ENCODE results near the gene GNAS. TPM values are rescaled to one million over a fixed set of nuclear protein-coding genes. Genes with fewer than 3 reads are reported as not detected.

GNAS gene
- total and polyA plus RNA-seq, 4 donors, result 115 to 360 (median 277) TPM

DNA sequence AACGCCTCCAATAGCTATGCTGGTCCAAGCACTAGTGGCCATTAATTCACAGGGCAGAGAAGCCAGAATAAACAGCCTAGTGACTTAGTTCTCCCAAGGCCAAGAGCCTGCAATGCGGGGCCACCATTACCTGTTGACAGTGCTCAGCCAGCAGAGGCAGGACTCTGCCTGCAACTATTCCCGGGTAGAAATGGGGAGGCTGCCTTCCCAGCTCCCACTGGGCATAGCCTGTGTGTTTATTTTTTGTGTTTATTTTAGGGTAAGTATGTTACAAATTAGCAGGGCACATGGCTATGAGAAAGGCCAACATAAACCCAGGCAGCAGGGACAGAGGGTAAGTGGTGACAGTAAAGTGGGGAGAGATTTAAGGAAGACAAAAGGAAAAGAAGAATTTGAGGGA, 6.8 kb upstream of the GNAS start:
- no peaks in the 10 kb centered on the region for H3K36me3 ChIP-seq (ENCODE audit: control insufficient read depth in 4 of 4, insufficient read depth in 3 of 4, low read depth in 1 of 4, low read length in 3 of 4)
- no peak overlapping the region for H3K9ac ChIP-seq (ENCODE audit: low read depth in 1 of 2, low read length in 2 of 2)
- TF ChIP-seq RXRA (IDR thresholded peaks at IDR 0.05), result peak in 1 of 2 donors; percentile 11
- no peak for TF ChIP-seq TAF1 (conservative IDR thresholded peaks at IDR 0.05)
- WGBS, result 64% methylated on average over 3 of the region's 3 CpGs
- H3K27me3 ChIP-seq (ENCODE audit: control insufficient read depth in 4 of 4, insufficient read depth in 4 of 4, low read length in 3 of 4), result peaks cover 0 to 6% (median under 1%) of the 10 kb centered on the region in 4 donors
- no peak overlapping the region for H3K4me3 ChIP-seq (ENCODE audit: low read depth in 1 of 3, low read length in 3 of 3)
- DNase-seq (ENCODE audit: low spot score), result no peak
- H3K9me3 ChIP-seq (ENCODE audit: control insufficient read depth in 4 of 4, low read length in 3 of 4), result no peaks in the 10 kb centered on the region
- H3K27ac ChIP-seq (ENCODE audit: low read depth in 1 of 2, low read length in 2 of 2), result no peak overlapping the region
- H3K4me1 ChIP-seq (ENCODE audit: control insufficient read depth in 4 of 4, insufficient read depth in 4 of 4, low read length in 3 of 4), result peaks cover 0 to 1% (median 0%) of the 10 kb centered on the region in 4 donors

GRCh38 chr20:58847463-58847862, 5.1 kb upstream of the GNAS start:
- 66% methylated on average over 2 of the region's 2 CpGs for WGBS
- TF ChIP-seq FOXA2 (IDR thresholded peaks at IDR 0.05) (no peak), GABPA (IDR thresholded peaks at IDR 0.05 in 1 of 2, conservative IDR thresholded peaks at IDR 0.05 in 1 of 2) (no peak), MAX (IDR thresholded peaks at IDR 0.05) (no peak), NR2F2 (IDR thresholded peaks at IDR 0.05) (no peak), JUND (IDR thresholded peaks at IDR 0.05) (no peak), RXRA (IDR thresholded peaks at IDR 0.05) (no peak), SP1 (IDR thresholded peaks at IDR 0.05) (no peak), RAD21 (IDR thresholded peaks at IDR 0.05) (no peak), FOXA1 (IDR thresholded peaks at IDR 0.05) (no peak), TAF1 (conservative IDR thresholded peaks at IDR 0.05) (no peak), REST (IDR thresholded peaks at IDR 0.05) (no peak), HNF4G (IDR thresholded peaks at IDR 0.05) (no peak), EGR1 (IDR thresholded peaks at IDR 0.05; ENCODE audit: low read depth in 2 of 2) (no peak), HNF4A (conservative IDR thresholded peaks at IDR 0.05) (no peak)
- TF ChIP-seq, protein P1, sequence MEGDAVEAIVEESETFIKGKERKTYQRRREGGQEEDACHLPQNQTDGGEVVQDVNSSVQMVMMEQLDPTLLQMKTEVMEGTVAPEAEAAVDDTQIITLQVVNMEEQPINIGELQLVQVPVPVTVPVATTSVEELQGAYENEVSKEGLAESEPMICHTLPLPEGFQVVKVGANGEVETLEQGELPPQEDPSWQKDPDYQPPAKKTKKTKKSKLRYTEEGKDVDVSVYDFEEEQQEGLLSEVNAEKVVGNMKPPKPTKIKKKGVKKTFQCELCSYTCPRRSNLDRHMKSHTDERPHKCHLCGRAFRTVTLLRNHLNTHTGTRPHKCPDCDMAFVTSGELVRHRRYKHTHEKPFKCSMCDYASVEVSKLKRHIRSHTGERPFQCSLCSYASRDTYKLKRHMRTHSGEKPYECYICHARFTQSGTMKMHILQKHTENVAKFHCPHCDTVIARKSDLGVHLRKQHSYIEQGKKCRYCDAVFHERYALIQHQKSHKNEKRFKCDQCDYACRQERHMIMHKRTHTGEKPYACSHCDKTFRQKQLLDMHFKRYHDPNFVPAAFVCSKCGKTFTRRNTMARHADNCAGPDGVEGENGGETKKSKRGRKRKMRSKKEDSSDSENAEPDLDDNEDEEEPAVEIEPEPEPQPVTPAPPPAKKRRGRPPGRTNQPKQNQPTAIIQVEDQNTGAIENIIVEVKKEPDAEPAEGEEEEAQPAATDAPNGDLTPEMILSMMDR (IDR thresholded peaks at IDR 0.05; ENCODE audit: low read depth, low read length, missing input control), result no peak
- TF ChIP-seq, protein P2, sequence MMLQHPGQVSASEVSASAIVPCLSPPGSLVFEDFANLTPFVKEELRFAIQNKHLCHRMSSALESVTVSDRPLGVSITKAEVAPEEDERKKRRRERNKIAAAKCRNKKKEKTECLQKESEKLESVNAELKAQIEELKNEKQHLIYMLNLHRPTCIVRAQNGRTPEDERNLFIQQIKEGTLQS (IDR thresholded peaks at IDR 0.05), result no peak
- TF ChIP-seq, protein P3, sequence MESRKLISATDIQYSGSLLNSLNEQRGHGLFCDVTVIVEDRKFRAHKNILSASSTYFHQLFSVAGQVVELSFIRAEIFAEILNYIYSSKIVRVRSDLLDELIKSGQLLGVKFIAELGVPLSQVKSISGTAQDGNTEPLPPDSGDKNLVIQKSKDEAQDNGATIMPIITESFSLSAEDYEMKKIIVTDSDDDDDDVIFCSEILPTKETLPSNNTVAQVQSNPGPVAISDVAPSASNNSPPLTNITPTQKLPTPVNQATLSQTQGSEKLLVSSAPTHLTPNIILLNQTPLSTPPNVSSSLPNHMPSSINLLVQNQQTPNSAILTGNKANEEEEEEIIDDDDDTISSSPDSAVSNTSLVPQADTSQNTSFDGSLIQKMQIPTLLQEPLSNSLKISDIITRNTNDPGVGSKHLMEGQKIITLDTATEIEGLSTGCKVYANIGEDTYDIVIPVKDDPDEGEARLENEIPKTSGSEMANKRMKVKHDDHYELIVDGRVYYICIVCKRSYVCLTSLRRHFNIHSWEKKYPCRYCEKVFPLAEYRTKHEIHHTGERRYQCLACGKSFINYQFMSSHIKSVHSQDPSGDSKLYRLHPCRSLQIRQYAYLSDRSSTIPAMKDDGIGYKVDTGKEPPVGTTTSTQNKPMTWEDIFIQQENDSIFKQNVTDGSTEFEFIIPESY (IDR thresholded peaks at IDR 0.05), result no peak

More at GRCh38 chr20:58847463-58847862, 5.1 kb upstream of the GNAS start:
- Histone ChIP-seq H3K36me3 (ENCODE audit: control insufficient read depth in 4 of 4, insufficient read depth in 3 of 4, low read depth in 1 of 4, low read length in 3 of 4) (no peaks in the 10 kb centered on the region), H3K4me1 (ENCODE audit: control insufficient read depth in 4 of 4, insufficient read depth in 4 of 4, low read length in 3 of 4) (peaks cover 0 to 8% (median under 1%) of the 10 kb centered on the region in 4 donors), H3K9ac (ENCODE audit: low read depth in 1 of 2, low read length in 2 of 2) (no peak overlapping the region), H3K27ac (ENCODE audit: low read depth in 1 of 2, low read length in 2 of 2) (no peak overlapping the region), H3K9me3 (ENCODE audit: control insufficient read depth in 4 of 4, low read length in 3 of 4) (no peaks in the 10 kb centered on the region), H3K4me3 (ENCODE audit: low read depth in 1 of 3, low read length in 3 of 3) (no peak overlapping the region), H3K27me3 (ENCODE audit: control insufficient read depth in 4 of 4, insufficient read depth in 4 of 4, low read length in 3 of 4) (peaks cover 0 to 6% (median 2%) of the 10 kb centered on the region in 4 donors)
- DNase-seq (ENCODE audit: low spot score), result no peak

All from liver (tissue), 9 donors.